WERI-Rb-1 (cell line): ENCODE measurements around the gene PPP1R3F.

Experiments used
- DNase-seq: peaks from one replicate; pipeline ENCODE4 v3.0.0-alpha.2; 2020
- H3K27ac ChIP-seq: fragments of 250-450 bp; sonication (Bioruptor Pico); 2 replicates; pipeline ENCODE4 v1.5.1; 2020; ENCODE audit warnings: mild to moderate bottlenecking, moderate library complexity
- H3K27me3 ChIP-seq: fragments of 250-450 bp; sonication (Bioruptor Pico); 2 replicates; pipeline ENCODE4 v1.5.1; 2021; ENCODE audit warnings: mild to moderate bottlenecking, low read depth, moderate library complexity; ENCODE audit not compliant: insufficient read depth, severe bottlenecking
- H3K36me3 ChIP-seq: fragments of 250-450 bp; sonication (Bioruptor Pico); 2 replicates; pipeline ENCODE4 v1.5.1; 2020; ENCODE audit warnings: mild to moderate bottlenecking, moderate library complexity
- H3K4me3 ChIP-seq: 2 replicates; pipeline ENCODE4 v1.5.1; 2011; ENCODE audit warnings: low read depth, mild to moderate bottlenecking, control low read depth, low read length
- H3K9me3 ChIP-seq: fragments of 250-450 bp; sonication (Bioruptor Pico); 2 replicates; pipeline ENCODE4 v1.5.1; 2021; ENCODE audit warnings: mild to moderate bottlenecking, moderate library complexity; ENCODE audit not compliant: severe bottlenecking
- TF ChIP-seq, protein P1 (sequence below): IDR thresholded peaks from 2 replicates; pipeline ENCODE4 v1.5.1; 2011; ENCODE audit warnings: low read depth, mild to moderate bottlenecking, control low read depth, inconsistent platforms, low read length

Gene PPP1R3F

DNA sequence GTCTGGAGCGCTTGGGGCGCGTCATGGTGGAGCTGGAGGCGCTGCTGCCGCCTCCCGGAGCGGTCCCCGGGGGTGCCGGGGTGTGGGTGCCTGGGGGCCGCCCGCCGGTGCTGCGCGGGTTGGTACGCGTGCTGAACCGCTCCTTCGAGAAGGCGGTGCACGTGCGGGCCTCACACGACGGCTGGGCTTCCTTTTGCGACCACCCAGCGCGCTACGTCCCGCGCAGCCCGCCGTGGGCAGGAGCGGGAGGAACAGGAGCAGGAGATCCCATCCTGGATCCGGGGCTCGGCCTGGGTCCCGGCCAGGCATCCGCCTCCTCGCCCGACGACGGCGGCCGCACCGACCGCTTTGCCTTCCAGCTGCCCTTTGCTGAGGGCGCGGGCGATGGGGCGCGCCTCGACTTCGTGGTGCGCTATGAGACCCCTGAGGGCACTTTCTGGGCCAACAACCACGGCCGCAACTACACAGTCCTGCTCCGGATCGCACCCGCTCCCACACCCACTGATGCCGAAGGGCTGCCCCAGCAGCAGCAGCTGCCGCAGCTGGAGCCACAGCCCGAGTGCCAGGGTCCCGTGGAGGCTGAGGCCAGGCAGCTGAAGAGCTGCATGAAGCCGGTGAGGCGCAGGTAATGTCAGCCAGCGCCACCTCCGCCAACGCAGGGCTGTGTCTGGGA lies 792 bp downstream of the PPP1R3F start:
- H3K9me3 ChIP-seq: no peaks in the 10 kb centered on the region
- TF ChIP-seq, protein P1, sequence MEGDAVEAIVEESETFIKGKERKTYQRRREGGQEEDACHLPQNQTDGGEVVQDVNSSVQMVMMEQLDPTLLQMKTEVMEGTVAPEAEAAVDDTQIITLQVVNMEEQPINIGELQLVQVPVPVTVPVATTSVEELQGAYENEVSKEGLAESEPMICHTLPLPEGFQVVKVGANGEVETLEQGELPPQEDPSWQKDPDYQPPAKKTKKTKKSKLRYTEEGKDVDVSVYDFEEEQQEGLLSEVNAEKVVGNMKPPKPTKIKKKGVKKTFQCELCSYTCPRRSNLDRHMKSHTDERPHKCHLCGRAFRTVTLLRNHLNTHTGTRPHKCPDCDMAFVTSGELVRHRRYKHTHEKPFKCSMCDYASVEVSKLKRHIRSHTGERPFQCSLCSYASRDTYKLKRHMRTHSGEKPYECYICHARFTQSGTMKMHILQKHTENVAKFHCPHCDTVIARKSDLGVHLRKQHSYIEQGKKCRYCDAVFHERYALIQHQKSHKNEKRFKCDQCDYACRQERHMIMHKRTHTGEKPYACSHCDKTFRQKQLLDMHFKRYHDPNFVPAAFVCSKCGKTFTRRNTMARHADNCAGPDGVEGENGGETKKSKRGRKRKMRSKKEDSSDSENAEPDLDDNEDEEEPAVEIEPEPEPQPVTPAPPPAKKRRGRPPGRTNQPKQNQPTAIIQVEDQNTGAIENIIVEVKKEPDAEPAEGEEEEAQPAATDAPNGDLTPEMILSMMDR: no peak
- H3K4me3 ChIP-seq: peak overlapping the region; percentile 49
- H3K27ac ChIP-seq: peak overlapping the region; percentile 92
- H3K27me3 ChIP-seq: peaks cover 9% of the 10 kb centered on the region
- DNase-seq: no peak
- H3K36me3 ChIP-seq: peaks cover 3% of the 10 kb centered on the region; the same call in 1 of the 2 replicates

DNA sequence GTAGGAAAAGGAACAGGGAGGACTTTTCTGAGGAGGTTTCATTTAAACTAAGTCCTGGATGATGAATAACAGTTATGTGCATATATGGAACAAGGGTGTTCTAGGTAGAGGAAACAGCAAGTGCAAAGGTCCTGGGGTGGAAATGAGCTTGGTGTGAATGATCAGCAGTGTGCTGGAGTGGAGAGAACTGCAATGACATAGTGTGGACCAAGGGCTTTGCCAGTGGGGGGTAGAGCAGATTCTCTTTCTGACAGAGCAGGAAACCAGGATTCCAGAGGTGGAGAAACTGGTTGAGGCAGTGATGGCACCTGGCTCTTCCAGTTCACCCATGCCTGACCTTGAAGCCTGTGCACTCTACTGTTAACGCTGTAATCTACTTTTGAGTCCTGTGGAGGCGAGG lies 1.7 kb downstream of the PPP1R3F start:
- Histone ChIP-seq H3K27ac (no peak overlapping the region), H3K4me3 (no peak overlapping the region)

DNA sequence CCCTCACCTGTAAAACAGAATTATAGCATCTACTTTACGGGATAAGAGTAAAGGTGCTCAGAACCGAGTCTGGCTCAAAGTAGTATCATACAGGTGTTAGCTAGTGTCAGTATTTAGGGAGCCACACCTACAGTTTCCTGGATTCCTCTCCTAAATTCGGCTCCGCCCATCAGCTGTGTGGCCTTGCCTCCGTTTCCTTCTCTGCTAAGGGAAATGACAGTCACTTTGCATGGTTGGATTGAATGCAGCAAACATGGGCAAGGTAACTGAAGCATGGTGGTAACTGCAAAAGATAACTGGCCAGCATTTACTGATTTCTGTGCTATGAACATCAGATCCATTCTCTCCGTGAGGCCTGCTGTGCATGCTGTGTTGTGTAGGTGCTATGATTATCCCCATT lies 2.8 kb downstream of the PPP1R3F start:
- no peak overlapping the region for H3K27ac ChIP-seq
- peaks cover 3% of the 10 kb centered on the region; the same call in 1 of the 2 replicates for H3K36me3 ChIP-seq
- TF ChIP-seq, protein P1: no peak
- H3K9me3 ChIP-seq: no peaks in the 10 kb centered on the region
- no peak for DNase-seq
- no peak overlapping the region for H3K4me3 ChIP-seq
- peaks cover 9% of the 10 kb centered on the region for H3K27me3 ChIP-seq

More for the DNA sequence above, 1.7 kb downstream of the PPP1R3F start:
- no peaks in the 10 kb centered on the region for H3K9me3 ChIP-seq
- TF ChIP-seq, protein P1: no peak
- peaks cover 3% of the 10 kb centered on the region; the same call in 1 of the 2 replicates for H3K36me3 ChIP-seq
- peaks cover 9% of the 10 kb centered on the region for H3K27me3 ChIP-seq
- DNase-seq: no peak

DNA sequence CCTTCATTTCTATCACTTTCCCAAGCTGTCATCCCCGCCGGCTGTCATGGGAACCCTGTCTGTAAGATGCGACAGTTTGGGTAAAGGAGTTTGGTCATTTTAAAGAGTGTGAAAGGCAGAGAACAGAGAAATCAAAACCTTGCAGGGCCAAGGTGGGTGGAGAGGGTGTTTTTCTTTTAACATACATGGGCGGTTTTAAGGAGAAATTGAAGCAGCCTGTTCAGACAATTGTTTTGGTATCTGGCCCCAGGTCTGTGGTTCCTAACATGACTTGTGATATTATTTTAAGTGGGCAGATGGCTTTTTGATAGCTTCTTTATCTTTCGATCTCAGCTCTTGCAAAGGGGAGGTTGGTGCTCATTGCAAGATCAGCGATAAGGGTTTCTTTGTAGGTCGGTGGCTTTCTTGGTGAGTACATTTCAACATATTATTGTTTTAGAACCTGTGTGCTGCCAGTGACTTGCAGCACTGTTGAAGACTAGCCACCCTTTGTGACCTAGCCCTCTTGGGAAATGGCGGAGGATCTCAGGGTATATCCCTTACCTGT lies 3.7 kb downstream of the PPP1R3F start:
- Histone ChIP-seq H3K36me3 (peaks cover 3% of the 10 kb centered on the region; the same call in 1 of the 2 replicates), H3K9me3 (no peaks in the 10 kb centered on the region), H3K4me3 (no peak overlapping the region), H3K27me3 (peaks cover 7% of the 10 kb centered on the region), H3K27ac (no peak overlapping the region)
- no peak for DNase-seq
- TF ChIP-seq, protein P1: no peak

DNA sequence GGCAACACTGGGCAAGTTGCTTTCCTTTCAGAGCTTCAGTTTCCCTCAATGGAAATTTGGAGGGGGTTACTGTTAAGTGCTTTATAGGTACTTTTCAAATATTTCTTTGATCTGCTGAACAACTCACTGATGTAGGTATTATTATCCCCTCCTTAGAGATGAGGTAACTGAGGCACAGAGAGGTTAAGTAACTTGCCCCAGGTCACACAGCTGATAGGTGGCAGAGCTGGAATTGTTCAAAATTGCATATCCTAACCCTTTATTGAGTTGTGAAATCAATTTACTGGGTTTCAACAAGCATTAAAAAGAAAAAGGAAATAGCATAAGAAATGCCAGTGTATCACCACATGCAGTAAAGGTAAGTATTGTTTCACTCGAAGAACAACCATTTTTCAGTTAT lies 6.6 kb downstream of the PPP1R3F start:
- Histone ChIP-seq H3K9me3 (no peaks in the 10 kb centered on the region), H3K4me3 (no peak overlapping the region)

More for the DNA sequence above, 6.6 kb downstream of the PPP1R3F start:
- Histone ChIP-seq H3K27ac (no peak overlapping the region), H3K36me3 (no peaks in the 10 kb centered on the region), H3K27me3 (peaks cover 4% of the 10 kb centered on the region)
- TF ChIP-seq, protein P1: no peak
- DNase-seq: no peak
